Astrocyte of the cerebellum (primary cell): Measurements from ENCODE around the gene P2RY2.

ENCODE experiments used
- DNase-seq: peaks from one replicate; pipeline ENCODE4 v3.0.0-alpha.2; 2011; ENCODE audit warnings: low read depth
- H3K4me3 ChIP-seq: 2 replicates; pipeline ENCODE4 v1.5.1; 2011; ENCODE audit warnings: mild to moderate bottlenecking, low read depth, low read length, moderate library complexity
- CTCF ChIP-seq: IDR thresholded peaks from 2 replicates; pipeline ENCODE4 v1.5.1; 2012; ENCODE audit warnings: low read length, low read depth, moderate library complexity, mild to moderate bottlenecking; ENCODE audit errors: missing control alignments
- in situ Hi-C: cut with HindIII; loops from 2 replicates; pipeline ENCODE4 v1.10.0; 2017; ENCODE audit warnings: low sequenced_read_pairs

The P2RY2 gene

DNA sequence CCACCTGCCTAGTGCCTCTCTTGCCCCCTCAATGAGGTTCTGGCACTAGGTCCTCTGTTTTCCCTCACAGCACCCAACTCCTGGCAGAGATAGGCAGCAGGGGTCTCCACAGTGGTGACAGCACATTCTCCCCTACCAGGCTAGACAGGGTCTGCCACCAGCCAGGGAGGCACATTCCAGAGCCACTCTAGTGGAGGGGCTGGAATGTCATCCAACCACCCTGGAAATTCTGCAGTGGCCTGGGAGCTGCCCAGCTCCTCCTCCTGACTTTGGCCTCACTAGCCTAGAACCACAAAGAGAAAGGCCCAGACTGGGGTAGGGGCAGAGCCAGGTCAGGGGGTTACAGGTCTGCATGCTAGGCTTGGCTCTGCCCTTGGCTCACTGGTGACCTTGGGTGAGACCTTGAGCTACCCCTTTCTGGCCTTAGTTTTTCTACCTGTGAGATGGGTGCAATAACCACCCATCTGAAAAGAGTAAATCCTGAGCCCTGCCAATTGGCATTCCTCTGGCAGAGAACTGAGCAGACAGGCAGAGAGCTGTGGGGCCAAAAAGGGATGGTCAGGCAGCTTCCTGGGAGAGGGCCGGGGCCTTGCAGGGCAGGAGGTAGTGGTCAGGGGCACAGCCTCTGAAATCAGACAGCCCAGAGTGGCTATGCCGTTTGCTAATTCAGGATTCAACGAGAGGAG is 7.1 kb downstream of the P2RY2 start:
- no peak overlapping the region for H3K4me3 ChIP-seq
- DNase-seq, result no peak
- no peak for TF ChIP-seq CTCF
- in situ Hi-C loops, result no loop called here

- no peak for DNase-seq
- in situ Hi-C loops, result no loop called here
- no peak for TF ChIP-seq CTCF
- no peak overlapping the region for H3K4me3 ChIP-seq
Measured at GRCh38 chr11:73225851-73226250, 7.8 kb downstream of the P2RY2 start.

DNA sequence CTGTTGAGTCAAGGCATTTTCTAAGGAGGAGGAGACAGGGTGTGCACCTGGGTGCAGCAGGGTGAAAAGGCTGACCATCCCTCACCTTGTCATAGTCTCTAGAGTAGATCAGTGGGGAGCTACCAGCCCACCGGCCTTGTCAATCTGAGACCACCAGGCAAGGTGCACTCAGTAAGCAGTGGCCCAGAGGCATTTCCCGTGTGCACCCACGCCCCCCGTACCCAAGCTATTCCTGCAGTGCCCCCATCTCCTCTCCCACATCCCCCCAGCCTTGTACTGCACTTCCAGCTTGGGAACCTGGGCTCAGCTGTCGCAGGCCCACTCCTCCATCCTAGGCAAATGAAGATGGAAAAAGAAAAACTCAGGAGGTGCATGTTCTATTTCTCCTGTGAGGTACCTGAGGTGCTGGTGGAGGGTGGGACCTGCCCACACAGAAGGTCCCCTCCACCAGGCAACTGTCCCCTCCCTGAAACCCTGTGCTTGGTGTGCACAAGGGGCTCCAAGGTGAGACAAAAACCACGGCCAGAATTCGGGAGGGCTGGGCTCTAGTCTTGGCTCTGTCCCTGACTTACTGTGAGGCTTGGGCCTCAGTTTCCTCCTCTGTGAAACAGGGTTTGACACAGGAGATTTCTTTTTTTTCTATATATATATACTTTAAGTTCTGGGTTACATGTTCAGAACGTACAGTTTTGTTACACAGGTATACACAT is 8.4 kb downstream of the P2RY2 start:
- in situ Hi-C loops, result no loop called here
- DNase-seq, result no peak
- no peak overlapping the region for H3K4me3 ChIP-seq
- no peak for TF ChIP-seq CTCF

- TF ChIP-seq CTCF, result no peak
- DNase-seq, result no peak
- no peak overlapping the region for H3K4me3 ChIP-seq
- in situ Hi-C loops, result no loop called here
Measured at GRCh38 chr11:73227571-73228211, 9.6 kb downstream of the P2RY2 start.

- no peak overlapping the region for H3K4me3 ChIP-seq
- no peak for DNase-seq
- no peak for TF ChIP-seq CTCF
- in situ Hi-C loops, result no loop called here
Measured at GRCh38 chr11:73228268-73229134, 10.4 kb downstream of the P2RY2 start.

GRCh38 chr11:73229321-73229895 is 11.3 kb downstream of the P2RY2 start:
- no peak overlapping the region for H3K4me3 ChIP-seq
- no peak for TF ChIP-seq CTCF
- in situ Hi-C loops, result no loop called here

More at GRCh38 chr11:73229321-73229895, 11.3 kb downstream of the P2RY2 start:
- no peak for DNase-seq
